Osteocyte (in vitro differentiated cells): ENCODE measurements around the gene NUDCD3. TPM values are rescaled to one million over a fixed set of nuclear protein-coding genes. Genes with fewer than 3 reads are reported as not detected.

Experiments
- DNase-seq: peaks from one replicate; pipeline ENCODE4 v3.0.0; 2021; ENCODE audit warnings: mixed read lengths; ENCODE audit not compliant: unreplicated experiment; ENCODE audit errors: extremely low spot score
- H3K27ac Mint-ChIP-seq: one replicate; pipeline ENCODE4 v1.8.0; 2021; ENCODE audit warnings: mild to moderate bottlenecking, mixed read lengths; ENCODE audit not compliant: unreplicated experiment
- H3K27me3 Mint-ChIP-seq: one replicate; pipeline ENCODE4 v1.8.0; 2021; ENCODE audit warnings: mixed read lengths; ENCODE audit not compliant: unreplicated experiment
- H3K36me3 Mint-ChIP-seq: one replicate; pipeline ENCODE4 v1.8.0; 2021; ENCODE audit warnings: mixed read lengths; ENCODE audit not compliant: unreplicated experiment
- H3K4me1 Mint-ChIP-seq: one replicate; pipeline ENCODE4 v1.8.0; 2021; ENCODE audit warnings: mixed read lengths; ENCODE audit not compliant: unreplicated experiment
- H3K4me3 Mint-ChIP-seq: one replicate; pipeline ENCODE4 v1.8.0; 2021; ENCODE audit warnings: mild to moderate bottlenecking, moderate library complexity, mixed read lengths; ENCODE audit not compliant: unreplicated experiment
- H3K9me3 Mint-ChIP-seq: one replicate; pipeline ENCODE4 v1.8.0; 2021; ENCODE audit warnings: mixed read lengths; ENCODE audit not compliant: unreplicated experiment
- total RNA-seq: library from RNA; stranded (reverse); gene quantifications from 2 replicates; pipeline ENCODE4 v1.2.1, GENCODE V29; 2021
- TF ChIP-seq, protein P1 (sequence below): fragments of 200-600 bp; sonication (generic); IDR thresholded peaks from 2 replicates; pipeline ENCODE4 v1.5.0; 2021; ENCODE audit warnings: antibody characterized with exemption, mild to moderate bottlenecking, moderate library complexity

NUDCD3 gene
- total RNA-seq, 1 donor from 2014 or later: 112 TPM

DNA sequence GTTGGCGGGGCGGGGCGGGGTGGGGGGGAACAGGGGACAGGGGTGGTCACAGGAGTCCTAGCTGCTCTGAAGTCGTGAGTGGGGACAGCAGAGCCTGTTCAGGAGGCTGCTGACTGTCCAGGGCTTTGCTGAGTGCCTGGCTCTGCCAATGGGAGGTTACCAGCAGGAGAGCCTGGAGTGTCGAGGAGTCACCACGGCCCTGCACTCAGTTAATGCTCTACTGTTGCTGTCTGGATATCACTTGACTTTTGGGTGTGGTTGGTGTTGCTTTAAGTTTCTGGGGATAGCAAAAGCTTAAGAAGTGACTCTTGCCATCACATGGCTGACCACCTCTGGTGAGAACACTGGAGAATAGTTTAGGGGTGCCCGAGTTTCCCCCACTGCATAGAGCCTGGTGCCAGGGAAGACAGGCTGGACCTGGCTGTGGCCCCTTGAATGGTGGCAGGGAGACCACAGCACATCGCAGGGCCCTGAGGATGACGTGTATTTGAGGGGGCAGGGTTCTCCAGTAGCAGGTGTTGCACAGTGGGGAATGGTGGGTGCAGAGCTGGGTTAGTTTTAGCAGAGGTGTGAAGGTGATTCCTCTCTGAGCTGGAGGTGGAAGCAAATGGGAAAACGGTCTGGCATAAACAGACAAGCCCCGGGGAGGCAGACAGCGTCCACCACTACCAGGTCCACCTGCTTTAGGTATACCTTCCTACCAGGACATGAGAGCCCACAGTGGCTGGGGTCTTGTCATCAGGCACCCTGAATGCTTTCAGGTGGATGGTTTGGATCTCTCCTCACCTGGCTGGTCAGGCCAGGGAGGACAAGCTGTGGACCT lies 110.9 kb downstream of the NUDCD3 start:
- TF ChIP-seq, protein P1, sequence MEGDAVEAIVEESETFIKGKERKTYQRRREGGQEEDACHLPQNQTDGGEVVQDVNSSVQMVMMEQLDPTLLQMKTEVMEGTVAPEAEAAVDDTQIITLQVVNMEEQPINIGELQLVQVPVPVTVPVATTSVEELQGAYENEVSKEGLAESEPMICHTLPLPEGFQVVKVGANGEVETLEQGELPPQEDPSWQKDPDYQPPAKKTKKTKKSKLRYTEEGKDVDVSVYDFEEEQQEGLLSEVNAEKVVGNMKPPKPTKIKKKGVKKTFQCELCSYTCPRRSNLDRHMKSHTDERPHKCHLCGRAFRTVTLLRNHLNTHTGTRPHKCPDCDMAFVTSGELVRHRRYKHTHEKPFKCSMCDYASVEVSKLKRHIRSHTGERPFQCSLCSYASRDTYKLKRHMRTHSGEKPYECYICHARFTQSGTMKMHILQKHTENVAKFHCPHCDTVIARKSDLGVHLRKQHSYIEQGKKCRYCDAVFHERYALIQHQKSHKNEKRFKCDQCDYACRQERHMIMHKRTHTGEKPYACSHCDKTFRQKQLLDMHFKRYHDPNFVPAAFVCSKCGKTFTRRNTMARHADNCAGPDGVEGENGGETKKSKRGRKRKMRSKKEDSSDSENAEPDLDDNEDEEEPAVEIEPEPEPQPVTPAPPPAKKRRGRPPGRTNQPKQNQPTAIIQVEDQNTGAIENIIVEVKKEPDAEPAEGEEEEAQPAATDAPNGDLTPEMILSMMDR: no peak
- H3K36me3 Mint-ChIP-seq: peaks cover 14% of the 10 kb centered on the region
- H3K4me3 Mint-ChIP-seq: no peak overlapping the region
- H3K9me3 Mint-ChIP-seq: no peaks in the 10 kb centered on the region
- peaks cover 6% of the 10 kb centered on the region for H3K27me3 Mint-ChIP-seq
- no peak overlapping the region for H3K27ac Mint-ChIP-seq
- H3K4me1 Mint-ChIP-seq: peaks cover 28% of the 10 kb centered on the region
- DNase-seq: no peak

DNA sequence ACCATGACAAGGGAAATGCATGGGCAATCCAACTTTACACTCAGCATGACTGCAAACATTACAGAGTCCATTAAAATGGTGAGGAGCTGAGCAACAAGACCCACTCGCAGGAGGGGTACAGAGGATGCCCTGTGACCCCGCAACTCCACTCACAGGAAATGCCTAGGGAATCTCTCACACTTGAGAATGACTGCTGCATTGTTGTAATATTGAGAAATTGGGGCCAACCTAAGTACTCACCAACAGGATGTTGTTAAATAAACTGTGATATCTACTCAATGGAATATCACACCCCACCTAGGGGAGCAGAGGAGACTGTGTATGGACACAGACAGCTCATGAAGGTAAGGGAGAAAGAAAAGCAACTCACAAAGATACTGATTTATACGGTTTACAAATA lies 111.7 kb downstream of the NUDCD3 start:
- Mint-ChIP-seq H3K4me3 (no peak overlapping the region), H3K9me3 (no peaks in the 10 kb centered on the region), H3K4me1 (peaks cover 20% of the 10 kb centered on the region), H3K27ac (peak overlapping the region; percentile 41), H3K36me3 (peaks cover 9% of the 10 kb centered on the region), H3K27me3 (peaks cover 6% of the 10 kb centered on the region)
- DNase-seq: no peak
- TF ChIP-seq, protein P1: no peak

DNA sequence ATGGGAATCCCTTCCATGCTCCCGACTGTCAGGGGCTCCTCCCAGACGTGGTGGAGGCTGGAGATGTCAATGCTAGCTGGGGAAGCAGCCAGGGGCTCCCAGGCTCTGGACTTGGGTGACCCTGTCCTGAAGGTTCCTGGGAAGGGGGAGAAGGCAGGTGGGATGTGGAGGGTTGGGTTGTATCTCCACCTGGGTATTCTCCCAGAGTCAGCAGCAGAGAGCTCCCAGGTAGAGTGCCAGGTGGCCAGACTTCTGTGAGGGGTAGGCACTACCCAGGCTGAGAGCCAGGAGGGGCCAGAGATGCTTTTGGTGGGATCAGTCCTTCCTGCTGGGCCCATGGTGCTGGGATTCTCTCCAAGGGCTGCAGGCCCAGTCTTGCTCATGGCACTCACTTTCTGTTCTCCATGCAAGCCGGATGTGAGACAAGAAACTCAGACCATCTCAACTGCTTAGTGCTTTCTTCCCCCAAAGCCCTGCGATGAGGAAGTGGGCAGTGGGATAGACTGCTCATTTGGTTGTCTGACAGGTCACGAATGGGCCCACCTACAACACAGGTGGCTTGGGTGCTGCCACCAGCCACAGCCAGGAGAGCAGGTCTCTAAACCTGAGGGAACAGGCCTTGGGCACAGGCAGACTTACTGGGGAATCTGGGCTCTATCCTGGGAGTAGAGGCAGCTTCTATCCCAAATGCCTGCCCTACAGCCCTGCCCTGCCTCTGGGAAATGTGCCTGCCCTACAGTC lies 112.6 kb downstream of the NUDCD3 start:
- DNase-seq: no peak
- Mint-ChIP-seq H3K4me3 (no peak overlapping the region), H3K27ac (no peak overlapping the region), H3K27me3 (peaks cover 8% of the 10 kb centered on the region), H3K36me3 (peaks cover 9% of the 10 kb centered on the region), H3K4me1 (peaks cover 14% of the 10 kb centered on the region), H3K9me3 (no peaks in the 10 kb centered on the region)
- TF ChIP-seq, protein P1: no peak

DNA sequence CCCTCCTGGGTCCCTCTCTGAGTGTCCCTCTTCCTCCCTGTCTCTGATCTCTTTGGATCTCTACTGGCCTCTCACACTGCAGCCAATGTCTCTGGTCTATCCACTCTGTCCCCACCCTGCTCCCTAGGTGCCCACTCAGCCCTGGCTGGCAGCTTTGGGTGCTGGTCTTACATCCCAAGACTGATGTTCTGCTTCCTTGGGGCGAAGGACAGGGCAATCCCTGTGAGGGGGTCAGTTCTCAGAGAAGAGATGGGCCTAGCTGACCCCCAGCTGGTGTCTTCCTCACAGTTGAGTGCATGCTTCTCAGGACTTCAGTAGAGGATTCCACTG lies 113.4 kb downstream of the NUDCD3 start:
- no peak for DNase-seq
- H3K9me3 Mint-ChIP-seq: no peaks in the 10 kb centered on the region
- peaks cover 5% of the 10 kb centered on the region for H3K36me3 Mint-ChIP-seq
- TF ChIP-seq, protein P1: no peak
- no peak overlapping the region for H3K27ac Mint-ChIP-seq
- H3K4me1 Mint-ChIP-seq: peaks cover 14% of the 10 kb centered on the region
- peaks cover 10% of the 10 kb centered on the region for H3K27me3 Mint-ChIP-seq
- no peak overlapping the region for H3K4me3 Mint-ChIP-seq

DNA sequence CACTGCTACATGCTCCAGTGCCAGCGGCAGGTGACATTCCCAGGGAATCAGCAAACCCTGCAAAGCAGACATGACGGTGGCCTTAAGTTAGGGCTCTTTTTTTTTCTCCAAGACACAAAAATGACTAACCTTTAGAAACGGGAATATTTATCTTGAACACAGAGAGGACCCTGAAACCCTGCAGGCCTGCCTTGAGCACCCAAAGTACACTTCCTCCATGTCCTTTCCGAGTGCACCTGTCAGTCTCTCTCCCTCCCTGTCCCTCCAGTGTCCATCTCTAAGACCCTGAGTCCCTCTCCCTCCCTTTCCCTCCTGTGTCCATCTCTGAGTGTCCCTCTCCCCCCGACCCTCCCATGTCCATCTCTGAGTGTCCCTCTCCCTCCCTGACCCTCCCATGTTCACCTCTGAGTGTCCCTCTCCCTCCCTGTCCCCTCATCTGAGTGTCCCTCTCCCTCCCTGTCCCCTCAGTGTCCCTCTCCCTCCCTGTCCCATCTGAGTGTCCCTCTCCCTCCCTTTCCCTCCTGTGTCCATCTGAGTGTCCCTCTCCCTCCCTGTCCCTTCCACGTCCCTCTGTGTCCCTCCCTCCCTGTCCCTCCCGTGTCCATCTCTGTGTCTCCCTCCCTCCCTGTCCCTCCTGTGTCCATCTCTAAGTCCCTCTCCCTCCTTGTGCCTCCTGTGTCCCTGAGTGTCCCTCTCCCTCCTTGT lies 113.9 kb downstream of the NUDCD3 start:
- H3K36me3 Mint-ChIP-seq: peaks cover under 1% of the 10 kb centered on the region
- TF ChIP-seq, protein P1: no peak
- no peaks in the 10 kb centered on the region for H3K9me3 Mint-ChIP-seq
- DNase-seq: no peak
- H3K4me3 Mint-ChIP-seq: no peak overlapping the region
- H3K4me1 Mint-ChIP-seq: peaks cover 14% of the 10 kb centered on the region
- H3K27me3 Mint-ChIP-seq: peaks cover 10% of the 10 kb centered on the region
- H3K27ac Mint-ChIP-seq: no peak overlapping the region
